SIG-M5 treated with dmso at 0.1 percent for 504 hours (cell line): ENCODE data around the gene CAMSAP1.
"Not testable (repeated sequence)": the region's sequence is repeated elsewhere in the genome, so short reads cannot be mapped to it uniquely, and the experiment has no call there.

ENCODE experiments used
- DNase-seq: peaks from one replicate; lab custom pipeline; 2025; ENCODE audit not compliant: unreplicated experiment; lab: John Stamatoyannopoulos, UW

CAMSAP1 gene, protein sequence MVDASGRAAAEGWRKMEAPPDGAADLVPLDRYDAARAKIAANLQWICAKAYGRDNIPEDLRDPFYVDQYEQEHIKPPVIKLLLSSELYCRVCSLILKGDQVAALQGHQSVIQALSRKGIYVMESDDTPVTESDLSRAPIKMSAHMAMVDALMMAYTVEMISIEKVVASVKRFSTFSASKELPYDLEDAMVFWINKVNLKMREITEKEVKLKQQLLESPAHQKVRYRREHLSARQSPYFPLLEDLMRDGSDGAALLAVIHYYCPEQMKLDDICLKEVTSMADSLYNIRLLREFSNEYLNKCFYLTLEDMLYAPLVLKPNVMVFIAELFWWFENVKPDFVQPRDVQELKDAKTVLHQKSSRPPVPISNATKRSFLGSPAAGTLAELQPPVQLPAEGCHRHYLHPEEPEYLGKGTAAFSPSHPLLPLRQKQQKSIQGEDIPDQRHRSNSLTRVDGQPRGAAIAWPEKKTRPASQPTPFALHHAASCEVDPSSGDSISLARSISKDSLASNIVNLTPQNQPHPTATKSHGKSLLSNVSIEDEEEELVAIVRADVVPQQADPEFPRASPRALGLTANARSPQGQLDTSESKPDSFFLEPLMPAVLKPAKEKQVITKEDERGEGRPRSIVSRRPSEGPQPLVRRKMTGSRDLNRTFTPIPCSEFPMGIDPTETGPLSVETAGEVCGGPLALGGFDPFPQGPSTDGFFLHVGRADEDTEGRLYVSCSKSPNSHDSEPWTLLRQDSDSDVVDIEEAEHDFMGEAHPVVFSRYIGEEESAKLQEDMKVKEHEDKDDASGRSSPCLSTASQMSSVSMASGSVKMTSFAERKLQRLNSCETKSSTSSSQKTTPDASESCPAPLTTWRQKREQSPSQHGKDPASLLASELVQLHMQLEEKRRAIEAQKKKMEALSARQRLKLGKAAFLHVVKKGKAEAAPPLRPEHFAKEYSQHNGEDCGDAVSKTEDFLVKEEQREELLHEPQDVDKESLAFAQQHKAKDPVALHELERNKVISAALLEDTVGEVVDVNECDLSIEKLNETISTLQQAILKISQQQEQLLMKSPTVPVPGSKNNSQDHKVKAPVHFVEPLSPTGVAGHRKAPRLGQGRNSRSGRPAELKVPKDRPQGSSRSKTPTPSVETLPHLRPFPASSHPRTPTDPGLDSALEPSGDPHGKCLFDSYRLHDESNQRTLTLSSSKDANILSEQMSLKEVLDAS (N-terminal part only)

DNA sequence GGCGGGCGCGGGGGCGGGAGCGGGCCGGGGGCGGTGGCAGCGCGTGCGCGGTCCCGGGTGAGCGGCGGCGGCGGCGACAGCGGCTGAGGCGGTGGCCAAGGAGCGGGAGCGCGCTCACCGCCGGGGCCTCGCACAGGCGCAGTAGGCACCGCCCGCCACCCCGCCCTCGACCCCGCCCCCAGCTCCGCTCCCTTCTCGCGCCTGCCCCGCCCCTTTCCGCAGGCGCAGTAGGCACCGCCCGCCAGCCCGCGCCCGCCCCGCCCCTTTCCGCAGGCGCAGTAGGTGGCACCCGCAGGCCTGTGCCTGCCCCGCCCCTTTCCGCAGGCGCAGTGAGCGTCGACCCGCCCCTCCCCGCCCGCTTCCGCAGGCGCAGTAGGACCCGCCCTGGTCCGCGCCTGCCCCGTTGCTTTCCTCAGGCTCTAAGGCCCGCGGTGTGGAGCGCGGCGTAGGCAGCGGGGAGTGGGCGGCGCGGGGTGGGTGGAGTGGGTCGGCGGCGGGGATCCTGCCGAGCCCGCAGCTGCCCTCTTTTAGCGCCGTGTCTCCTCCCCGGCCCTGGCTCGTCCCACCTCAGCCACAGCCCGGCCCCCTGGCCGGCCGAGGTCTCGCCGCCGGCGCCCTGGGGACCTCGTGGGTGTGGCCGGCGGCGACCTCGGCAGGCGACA lies at the start of gene CAMSAP1:
Gene CAMSAP1, minus strand, starts transcription at position 116 of the 662 bp plus-strand sequence. CDS start 387 bp downstream, outside the sequence.
- DNase-seq, result peak; percentile 81

DNA sequence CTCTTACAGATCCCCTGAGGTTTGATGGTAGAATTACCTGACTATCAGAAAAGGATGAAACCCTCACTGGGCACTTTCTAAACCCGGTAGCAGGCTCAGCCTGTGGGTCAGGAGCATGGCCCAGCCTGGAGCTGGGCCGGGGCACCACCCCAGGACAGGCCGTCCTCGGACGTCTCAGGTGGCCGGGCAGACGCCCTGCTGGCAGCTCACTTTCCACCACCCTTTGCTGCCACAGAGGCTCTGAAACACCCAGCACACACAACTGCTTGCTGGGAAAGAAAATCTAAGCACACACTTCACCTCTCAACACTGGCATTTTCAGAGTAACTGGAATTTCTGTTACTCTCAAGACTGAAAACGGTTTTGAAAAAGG lies 49.4 kb upstream of the CAMSAP1 start:
- no peak for DNase-seq

DNA sequence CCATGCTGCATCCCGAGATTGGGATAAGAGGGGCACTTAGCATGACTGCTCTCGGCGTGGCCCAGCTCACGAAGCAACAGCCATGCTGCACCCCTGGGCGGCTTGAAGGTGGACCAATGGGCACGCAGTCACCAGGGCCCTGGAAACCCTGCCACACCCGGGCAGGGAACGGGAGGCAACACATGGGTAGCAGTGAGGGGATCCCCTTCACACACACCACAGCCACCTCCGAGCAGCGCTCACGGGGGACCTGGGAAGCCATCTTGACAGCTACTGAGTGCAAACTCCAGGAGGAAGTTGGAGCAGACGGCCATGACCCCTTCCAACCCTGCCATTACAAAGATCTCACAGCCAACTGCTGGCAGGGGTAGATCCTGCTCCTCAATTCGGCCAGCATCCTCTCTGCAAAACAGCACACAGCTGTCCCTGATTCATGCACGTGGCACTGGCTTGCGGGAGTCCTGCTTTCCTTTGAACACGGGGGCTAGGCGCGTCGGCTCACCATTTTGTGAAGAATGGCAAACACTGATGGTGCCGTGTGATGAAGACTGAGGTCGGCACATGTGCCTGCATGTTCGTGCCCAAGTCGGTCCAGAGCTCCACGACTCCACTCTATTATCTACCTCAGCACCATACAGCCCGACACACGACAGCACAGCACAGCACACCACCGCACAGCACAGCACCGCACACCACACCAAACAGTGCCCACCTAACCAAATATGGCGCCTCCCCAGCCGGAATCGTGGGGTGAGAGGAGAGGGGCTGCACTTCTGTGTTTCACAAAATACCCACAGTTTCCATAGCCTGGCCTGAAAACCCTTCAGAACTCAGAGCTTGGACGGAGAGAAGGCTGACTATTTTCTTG lies 48.8 kb upstream of the CAMSAP1 start:
- no peak for DNase-seq

DNA sequence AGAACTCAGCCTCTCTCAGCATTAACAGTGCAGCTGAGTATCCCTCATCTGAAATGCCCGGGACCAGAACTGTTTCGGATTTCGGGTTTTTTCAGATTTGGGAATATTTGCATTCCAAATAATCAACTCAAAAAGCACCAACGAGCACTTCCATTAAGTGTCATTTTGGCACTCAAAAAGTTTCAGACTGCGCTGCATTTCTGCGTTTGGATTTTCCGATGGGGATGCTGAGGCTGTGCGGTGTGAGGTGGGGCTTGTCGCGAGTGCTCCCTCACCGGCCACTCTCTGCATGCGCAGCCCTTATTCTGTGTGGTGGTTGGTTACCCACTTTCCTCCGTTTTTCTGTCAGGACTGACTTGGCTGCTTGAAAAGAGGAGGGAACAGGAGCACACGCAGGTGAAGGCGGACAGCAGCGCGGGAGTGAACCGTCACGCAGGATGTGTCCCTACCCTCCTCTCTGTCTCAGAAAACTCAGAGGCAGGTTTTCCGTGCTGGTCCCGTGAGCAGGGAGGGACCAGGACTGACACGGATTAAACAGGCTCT lies 45.4 kb upstream of the CAMSAP1 start:
- DNase-seq, result no peak

DNA sequence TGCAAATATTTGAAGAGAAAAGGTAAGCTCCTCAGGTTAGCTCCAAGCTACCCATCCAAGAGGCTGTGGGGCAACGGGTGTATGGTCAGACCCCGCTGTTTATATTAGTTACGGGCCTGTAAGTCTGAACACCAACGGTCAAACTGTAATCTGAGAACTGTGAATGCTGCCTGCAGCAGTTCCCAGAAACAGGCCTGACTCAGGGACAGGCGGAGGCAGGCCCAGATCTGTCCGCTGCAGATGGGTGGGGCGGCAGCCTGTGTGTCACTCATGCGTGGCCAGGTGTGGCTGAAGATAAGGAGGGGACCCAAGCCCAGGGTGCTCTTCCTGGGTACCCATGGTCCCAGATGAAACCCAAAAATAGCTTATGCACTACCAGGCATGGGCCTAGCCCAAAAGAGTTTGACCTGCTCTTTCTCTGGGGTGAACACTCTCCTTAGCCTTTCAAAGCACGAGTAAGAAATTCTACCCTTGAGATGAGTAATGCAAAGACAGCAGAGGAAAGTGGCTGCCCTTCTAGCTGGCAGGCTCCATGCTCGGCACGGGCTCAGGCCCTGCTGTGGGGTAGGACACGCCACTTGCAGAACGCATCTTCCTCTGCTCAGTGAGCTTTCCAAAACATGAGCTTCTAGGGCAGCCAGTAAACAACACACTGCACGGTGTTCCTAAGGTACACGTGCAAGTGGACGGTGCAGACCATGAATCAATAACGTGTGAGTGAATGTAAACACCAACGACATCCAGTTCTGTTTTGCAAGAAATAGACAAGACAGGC lies 44.7 kb upstream of the CAMSAP1 start:
- DNase-seq, result no peak

DNA sequence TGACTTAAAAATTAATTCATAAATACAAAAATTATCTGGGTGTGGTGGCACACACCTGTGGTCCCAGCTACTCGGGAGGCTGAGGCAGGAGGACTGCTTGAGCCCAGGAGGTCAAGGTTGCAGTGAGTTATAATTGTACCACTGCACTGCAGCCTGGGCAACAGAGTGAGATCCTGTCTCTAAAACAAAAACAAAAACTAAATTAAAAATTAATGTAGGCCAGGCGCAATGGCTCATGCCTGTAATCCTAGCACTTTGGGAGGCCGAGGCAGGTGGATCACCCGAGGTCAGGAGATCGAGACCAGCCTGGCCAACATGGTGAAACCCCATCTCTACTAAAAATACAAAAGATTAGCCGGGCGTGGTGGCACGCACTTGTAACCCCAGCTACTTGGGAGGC lies 44.0 kb upstream of the CAMSAP1 start:
- not testable (repeated sequence) for DNase-seq

DNA sequence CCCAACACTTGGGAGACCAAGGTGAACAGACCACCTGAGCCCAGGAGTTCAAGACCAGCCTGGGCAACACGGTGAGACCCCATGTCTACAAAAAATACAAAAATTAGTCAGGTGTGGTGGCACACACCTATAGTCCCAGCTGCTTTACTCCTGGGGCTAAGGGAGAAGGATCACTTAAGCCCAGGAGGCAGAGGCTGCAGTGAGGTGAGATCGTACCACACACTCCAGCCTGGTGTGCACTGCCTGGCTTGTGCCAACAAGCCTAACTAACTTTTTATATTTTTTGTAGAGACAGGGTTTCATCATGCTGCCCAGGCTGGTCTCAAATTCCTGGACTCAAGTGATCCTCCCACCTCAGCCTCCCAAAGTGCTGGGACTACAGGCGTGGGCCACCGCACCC lies 43.5 kb upstream of the CAMSAP1 start:
- not testable (repeated sequence) for DNase-seq

DNA sequence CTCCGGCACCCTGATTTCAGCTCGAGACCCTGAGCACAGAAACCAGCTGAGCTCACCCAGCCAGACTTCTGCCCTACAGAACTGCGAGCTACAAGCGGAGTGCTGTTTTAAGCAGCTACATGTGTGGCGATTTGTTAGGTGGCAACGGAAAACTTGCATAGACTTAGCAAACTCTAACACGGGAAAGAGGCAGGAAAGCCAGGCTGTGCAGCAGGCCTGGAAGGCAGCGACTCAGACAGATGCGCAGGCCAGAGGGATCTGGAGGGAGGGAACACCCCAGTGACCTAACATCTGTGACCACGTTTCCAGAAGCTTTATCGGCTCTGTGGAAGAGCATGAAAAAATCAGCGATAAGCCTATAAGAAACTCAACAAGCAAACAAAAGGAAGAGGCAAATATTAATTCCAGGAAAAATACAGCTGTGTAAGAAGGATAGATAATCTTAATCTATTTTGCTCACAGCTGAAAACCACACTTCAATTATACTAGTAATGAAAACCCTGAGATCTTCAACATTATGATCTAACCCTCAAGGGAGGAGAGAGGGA lies 42.9 kb upstream of the CAMSAP1 start:
- no peak for DNase-seq

DNA sequence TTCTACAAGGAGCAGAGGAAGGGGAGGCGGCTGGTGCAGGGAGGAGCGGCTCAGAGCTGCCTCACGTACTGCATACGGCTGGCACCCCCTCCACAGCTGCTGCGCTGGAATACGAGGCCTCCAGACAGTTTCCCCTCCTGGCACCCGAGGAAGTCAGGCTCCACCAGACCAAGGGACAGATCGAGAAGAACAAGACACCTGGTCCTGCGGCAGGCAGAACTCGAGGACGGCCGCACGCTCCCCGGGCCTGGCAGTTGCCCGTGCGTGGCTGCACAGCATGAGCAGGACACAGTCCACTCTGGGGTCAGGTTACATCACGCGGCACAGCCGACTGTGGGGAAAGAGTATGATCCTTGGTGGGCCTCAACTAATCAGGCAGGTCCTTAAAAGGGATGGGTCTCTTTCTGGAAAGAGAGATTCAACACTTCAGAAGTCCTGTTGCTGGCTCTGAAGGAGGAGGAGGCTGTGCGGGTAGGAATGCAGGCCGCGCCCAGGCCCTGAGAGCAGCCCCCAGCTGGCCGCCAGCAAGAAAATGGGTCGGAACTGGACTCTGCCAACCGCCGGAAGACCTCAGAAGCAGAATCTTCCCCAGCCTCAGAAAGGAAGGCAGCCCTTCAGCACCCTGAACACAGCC lies 42.3 kb upstream of the CAMSAP1 start:
- DNase-seq, result no peak

DNA sequence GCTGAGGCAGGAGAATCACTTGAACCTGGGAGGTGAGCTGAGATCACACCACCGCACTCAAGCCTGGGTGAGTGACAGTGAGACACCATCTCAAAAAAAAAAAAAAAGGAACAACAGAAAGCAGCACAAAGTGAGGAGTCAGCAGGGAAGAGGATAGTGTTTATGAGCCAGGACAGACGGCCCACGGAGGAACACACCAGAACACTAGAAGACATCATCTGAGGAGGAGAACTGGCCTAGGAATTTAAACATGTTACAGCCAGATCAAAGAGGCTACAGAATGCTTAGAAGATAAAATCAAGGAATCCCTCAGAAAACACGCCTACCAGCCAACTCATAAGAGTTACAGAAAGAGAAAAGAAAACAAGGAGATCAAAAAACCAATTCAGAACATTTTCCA lies 41.6 kb upstream of the CAMSAP1 start:
- no peak for DNase-seq

DNA sequence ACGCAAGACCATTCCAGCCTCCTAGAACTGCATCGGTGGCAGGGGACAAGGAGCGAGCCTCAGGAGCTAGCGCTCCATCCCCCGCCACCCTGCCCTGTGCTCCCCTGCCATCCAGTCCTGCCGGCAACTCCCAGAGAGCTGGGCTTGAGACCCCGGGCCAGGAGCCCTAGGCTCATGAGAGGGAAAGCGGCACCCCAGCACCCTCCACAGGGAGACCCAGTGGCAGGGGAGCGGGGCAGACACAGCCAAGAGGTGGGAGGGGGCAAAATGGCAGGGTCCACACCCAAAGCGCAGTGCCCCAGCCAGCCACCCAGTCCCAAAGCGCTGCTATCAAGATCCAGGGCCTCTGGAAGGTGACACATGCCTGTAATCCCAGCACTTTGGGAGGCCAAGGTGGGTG lies 41.1 kb upstream of the CAMSAP1 start:
- DNase-seq, result no peak

DNA sequence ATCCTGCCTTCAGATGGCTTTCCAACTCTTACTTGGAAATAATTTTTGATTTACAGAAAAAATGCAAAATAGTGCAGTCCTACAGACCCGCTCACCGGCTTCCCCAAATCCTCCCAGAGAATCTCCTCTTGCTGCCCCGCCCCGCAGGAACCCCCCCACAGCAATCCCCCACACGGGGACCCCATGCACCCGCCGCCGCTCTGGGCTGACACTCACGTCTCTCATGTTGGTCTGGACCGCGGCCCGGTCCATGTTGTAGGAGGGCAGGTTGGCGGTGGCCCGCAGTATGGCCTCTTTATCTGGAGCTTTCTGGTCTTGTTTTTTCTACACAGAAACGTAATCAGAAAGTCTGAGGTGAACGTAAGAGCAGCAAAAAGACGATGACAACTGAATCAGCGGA lies 40.2 kb upstream of the CAMSAP1 start:
- DNase-seq, result no peak

DNA sequence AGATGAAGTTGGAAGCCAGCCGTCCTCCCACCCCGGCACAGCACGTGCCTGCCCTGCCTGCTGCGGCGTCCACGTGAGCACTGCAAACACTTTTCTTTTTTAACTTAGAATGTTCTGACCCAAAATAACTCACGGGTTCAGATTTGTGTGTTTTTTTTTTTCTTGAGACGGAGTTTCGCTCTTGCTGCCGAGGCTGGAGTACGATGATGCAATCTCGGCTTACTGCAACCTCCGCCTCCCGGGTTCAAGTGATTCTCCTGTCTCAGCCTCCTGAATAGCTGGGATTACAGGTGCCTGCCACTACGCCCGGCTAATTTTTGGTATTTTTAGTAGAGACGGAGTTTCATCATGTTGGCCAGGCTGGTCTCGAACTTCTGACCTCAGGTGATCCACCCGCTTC lies 39.8 kb upstream of the CAMSAP1 start:
- not testable (repeated sequence) for DNase-seq

DNA sequence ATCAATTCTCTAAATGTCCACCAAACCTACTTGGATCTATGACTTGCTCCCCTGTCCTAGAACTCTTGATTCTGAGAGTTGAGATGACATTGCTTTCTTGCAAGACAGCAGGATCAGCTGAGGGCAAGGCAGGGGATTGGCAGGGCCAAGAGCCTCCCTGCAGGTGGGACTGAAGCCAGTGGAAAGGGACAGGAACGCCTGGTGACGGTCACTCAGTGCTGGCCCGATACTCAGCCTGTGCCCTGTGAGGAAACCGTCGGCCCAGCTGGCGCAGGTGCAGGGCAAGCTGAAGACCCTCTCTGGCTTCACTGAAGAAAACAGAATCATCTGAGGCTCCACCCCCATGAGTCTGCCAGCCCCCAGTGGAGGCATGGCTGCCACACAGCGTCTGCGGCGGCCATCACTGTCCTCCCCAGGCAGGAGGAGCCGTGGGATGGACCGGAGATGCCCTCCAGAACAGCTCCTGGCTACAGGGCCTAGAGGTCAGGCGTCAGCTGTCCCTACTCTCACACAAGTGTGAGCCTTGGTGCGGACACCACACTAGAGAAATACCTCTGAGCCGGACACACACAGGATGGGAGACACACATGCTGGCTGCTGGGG lies 39.1 kb upstream of the CAMSAP1 start:
- DNase-seq, result no peak

DNA sequence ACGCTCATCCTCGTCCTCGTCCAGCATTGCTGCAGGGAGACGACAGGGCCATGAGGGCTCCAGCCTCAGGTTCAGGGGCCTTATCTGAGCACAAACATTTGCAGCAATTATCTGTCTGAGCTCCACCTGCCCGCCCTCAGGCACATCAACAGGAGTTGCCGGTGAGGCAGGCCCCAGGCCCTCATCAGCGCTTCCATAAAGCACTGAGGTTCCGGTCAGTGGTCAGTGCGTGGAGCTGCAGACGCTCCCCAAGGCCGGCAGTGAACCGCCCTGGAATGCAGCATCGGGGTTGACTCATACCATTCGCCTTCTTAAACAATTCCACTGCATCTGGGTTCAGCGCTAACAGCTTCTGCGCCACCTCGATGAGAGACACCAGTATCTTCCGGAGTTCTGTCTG lies 38.6 kb upstream of the CAMSAP1 start:
- no peak for DNase-seq

DNA sequence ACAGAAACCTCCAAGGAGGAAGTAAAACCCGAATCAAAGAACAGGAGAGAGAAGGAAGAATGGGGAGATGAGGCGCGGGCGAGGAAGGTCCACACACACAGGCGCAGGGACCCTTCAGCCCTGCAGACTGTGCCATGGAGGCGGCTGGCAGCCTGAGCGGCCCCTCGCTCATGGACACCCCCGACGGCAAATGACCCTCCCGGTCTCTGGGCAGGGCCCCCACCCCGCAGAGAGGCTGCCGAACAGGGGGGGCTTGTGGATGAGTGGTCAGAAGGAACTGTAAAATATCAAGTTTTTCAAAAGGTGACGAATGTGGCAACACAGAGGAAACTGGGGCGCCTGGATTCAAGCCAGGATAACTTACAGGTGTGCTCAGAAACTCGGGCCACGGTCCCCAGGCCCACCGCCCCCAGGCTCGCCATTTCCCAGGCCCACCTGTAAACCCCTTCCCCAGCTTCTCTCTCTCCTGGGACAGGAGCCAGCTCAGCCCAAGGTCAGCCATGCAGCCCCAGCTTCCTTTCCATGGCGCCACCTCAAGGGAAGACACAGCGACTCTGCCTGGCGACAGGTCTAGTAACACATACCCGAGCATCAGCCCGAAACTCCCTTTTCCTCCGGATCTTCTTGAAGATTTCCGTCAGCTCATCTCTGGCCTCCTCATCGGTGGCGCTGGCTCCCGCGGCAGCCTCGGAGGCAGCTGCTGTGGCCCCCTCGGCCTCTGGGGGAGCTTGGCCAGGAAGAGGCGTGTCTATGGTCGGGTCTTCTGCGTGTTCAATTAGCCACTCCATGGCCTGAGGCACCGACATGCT lies 37.3 kb upstream of the CAMSAP1 start:
- DNase-seq, result no peak

DNA sequence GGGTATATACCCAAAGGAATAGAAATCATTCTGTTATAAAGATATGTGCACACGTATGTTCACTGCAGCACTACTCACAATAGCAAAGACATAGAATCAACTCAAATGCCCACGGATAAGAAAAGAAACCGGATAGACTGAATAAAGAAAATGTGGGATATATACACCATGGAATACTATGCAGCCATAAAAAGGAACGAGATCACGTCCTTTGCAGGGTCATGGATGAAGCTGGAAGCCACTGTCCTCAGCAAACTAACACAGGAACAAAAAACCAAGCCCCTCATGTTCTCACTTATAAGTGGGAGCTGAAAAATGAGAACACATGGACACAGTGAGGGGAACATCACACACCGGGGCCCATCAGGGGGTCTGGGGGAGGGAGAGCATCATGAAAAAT lies 36.3 kb upstream of the CAMSAP1 start:
- DNase-seq, result not testable (repeated sequence)
